Gastroesophageal sphincter (tissue), 3 donors: Measurements from ENCODE around the gene HS3ST5.

ENCODE experiments used
- CTCF ChIP-seq, 4 experiments: fragments of 200-600 bp in 2 of 4; fragments of 450-650 bp in 2 of 4; sonication (generic) in 1 of 4; IDR thresholded peaks; one replicate each; pipeline ENCODE4 v1.5.1; 2017 to 2019; ENCODE audit warnings: antibody characterized with exemption in 4 of 4, mild to moderate bottlenecking in 2 of 4, moderate library complexity in 2 of 4
- POLR2A ChIP-seq, 2 donors: fragments of 450-650 bp; IDR thresholded peaks; one replicate each; pipeline ENCODE4 v1.6.1; 2017; ENCODE audit warnings: antibody characterized with exemption in 2 of 2, mild to moderate bottlenecking in 2 of 2, moderate library complexity in 1 of 2

GRCh38 chr6:114290864-114291263, 52.0 kb downstream of the HS3ST5 start:
- TF ChIP-seq POLR2A (IDR thresholded peaks at IDR 0.05): no peak
- no peak for TF ChIP-seq CTCF (IDR thresholded peaks at IDR 0.05)
